HepG2 (cell line): ENCODE data around the gene STN1. TPM values are rescaled to one million over a fixed set of nuclear protein-coding genes. Genes with fewer than 3 reads are reported as not detected.
A peak's percentile ranks its signal among the peaks of the same experiment; 100 is the strongest.

Experiments
- EED ChIP-seq: sonication (generic); formaldehyde crosslinking; IDR thresholded peaks from 2 replicates; pipeline ENCODE4 v1.5.0; 2020; ENCODE audit warnings: mild to moderate bottlenecking, missing genetic modification reagents
- ETV6 ChIP-seq: sonication (generic); formaldehyde crosslinking; conservative IDR thresholded peaks from 2 replicates; pipeline ENCODE4 v1.4.0; 2020; ENCODE audit warnings: missing genetic modification reagents
- HDAC2 ChIP-seq: sonication (generic); formaldehyde crosslinking; IDR thresholded peaks from 2 replicates; pipeline ENCODE4 v1.4.0; 2020; ENCODE audit warnings: missing genetic modification reagents
- HNF4G ChIP-seq, 2 experiments: sonication (generic) in 1 of 2; formaldehyde crosslinking in 1 of 2; IDR thresholded peaks; 2 replicates each; pipeline versions ENCODE4 v1.4.0 to v1.6.1; 2011 to 2020; ENCODE audit warnings: borderline replicate concordance in 2 of 2, low read depth in 2 of 2, mild to moderate bottlenecking in 2 of 2, low read length in 1 of 2, missing genetic modification reagents in 1 of 2, moderate library complexity in 1 of 2
- HOXA9 ChIP-seq: sonication (generic); formaldehyde crosslinking; IDR thresholded peaks from 2 replicates; pipeline ENCODE4 v1.8.1; 2022; ENCODE audit warnings: missing genetic modification reagents, mild to moderate bottlenecking, moderate library complexity, borderline replicate concordance
- HOXD1 ChIP-seq: sonication (generic); formaldehyde crosslinking; IDR thresholded peaks from 2 replicates; pipeline ENCODE4 v1.5.0; 2020; ENCODE audit warnings: missing genetic modification reagents
- PLRG1 ChIP-seq: fragments of 450-650 bp; conservative IDR thresholded peaks from 2 replicates; pipeline ENCODE4 v1.6.1; 2016
- SALL2 ChIP-seq: sonication (generic); formaldehyde crosslinking; IDR thresholded peaks from 2 replicates; pipeline ENCODE4 v1.8.1; 2023; ENCODE audit warnings: mild to moderate bottlenecking, missing genetic modification reagents, inconsistent platforms
- YEATS4 ChIP-seq: sonication (generic); formaldehyde crosslinking; IDR thresholded peaks from 2 replicates; pipeline ENCODE4 v1.4.0; 2020; ENCODE audit warnings: missing genetic modification reagents, borderline replicate concordance
- ZNF253 ChIP-seq: sonication (generic); formaldehyde crosslinking; IDR thresholded peaks from 2 replicates; pipeline ENCODE4 v1.8.0; 2022; ENCODE audit warnings: mild to moderate bottlenecking, missing genetic modification reagents, borderline replicate concordance
- ZNF44 ChIP-seq: sonication (generic); formaldehyde crosslinking; IDR thresholded peaks from 2 replicates; pipeline ENCODE4 v1.5.1; 2020; ENCODE audit warnings: mild to moderate bottlenecking, missing genetic modification reagents
- ZNF788 ChIP-seq: sonication (generic); formaldehyde crosslinking; IDR thresholded peaks from 2 replicates; pipeline ENCODE4 v1.5.0; 2020; ENCODE audit warnings: mild to moderate bottlenecking, missing genetic modification reagents, borderline replicate concordance
- ZSCAN22 ChIP-seq: sonication (generic); formaldehyde crosslinking; IDR thresholded peaks from 2 replicates; pipeline ENCODE4 v1.4.0; 2020; ENCODE audit warnings: mild to moderate bottlenecking, missing genetic modification reagents
- polyA plus RNA-seq, 8 experiments: library from polyadenylated mRNA; depleted of rRNA in 3 of 8; stranded (reverse) in 7 of 8; unstranded in 1 of 8; fragments of >200 nt; fragmentation: Illumina TruSeq in 4 of 8; extraction: Trizol in 4 of 8; gene quantifications; 2 replicates each; pipeline versions ENCODE4 v1.2.1 to v1.2.3, GENCODE V29; 2011 to 2016; ENCODE audit warnings: low read depth in 4 of 8, missing spikeins in 1 of 8, mixed read lengths in 1 of 8; ENCODE audit not compliant: insufficient read depth in 1 of 8
- total RNA-seq, 5 experiments: library from RNA; depleted of rRNA; stranded (reverse); fragments of >200 nt; fragmentation: Illumina TruSeq; extraction: Trizol; gene quantifications; 2 replicates each; pipeline ENCODE4 v1.2.3, GENCODE V29; 2016; ENCODE audit warnings: low read depth in 1 of 5
- TF ChIP-seq, protein P1 (sequence below): sonication (generic); formaldehyde crosslinking; IDR thresholded peaks from 2 replicates; pipeline ENCODE4 v1.4.0; 2020; ENCODE audit warnings: low read depth, mild to moderate bottlenecking, missing genetic modification reagents
- TF ChIP-seq, protein P2 (sequence below): sonication (generic); formaldehyde crosslinking; IDR thresholded peaks from 2 replicates; pipeline ENCODE4 v1.4.0; 2020; ENCODE audit warnings: missing genetic modification reagents
- TF ChIP-seq, protein P3 (sequence below): sonication (generic); formaldehyde crosslinking; IDR thresholded peaks from 2 replicates; pipeline ENCODE4 v1.5.1; 2020; ENCODE audit warnings: missing genetic modification reagents, mild to moderate bottlenecking, borderline replicate concordance

Gene STN1
- total and polyA plus RNA-seq, 2 of the 13 experiments (the other 11 are each of a cell fraction or from before 2014, with no cell fraction given): 17.6 to 22.7 TPM

DNA sequence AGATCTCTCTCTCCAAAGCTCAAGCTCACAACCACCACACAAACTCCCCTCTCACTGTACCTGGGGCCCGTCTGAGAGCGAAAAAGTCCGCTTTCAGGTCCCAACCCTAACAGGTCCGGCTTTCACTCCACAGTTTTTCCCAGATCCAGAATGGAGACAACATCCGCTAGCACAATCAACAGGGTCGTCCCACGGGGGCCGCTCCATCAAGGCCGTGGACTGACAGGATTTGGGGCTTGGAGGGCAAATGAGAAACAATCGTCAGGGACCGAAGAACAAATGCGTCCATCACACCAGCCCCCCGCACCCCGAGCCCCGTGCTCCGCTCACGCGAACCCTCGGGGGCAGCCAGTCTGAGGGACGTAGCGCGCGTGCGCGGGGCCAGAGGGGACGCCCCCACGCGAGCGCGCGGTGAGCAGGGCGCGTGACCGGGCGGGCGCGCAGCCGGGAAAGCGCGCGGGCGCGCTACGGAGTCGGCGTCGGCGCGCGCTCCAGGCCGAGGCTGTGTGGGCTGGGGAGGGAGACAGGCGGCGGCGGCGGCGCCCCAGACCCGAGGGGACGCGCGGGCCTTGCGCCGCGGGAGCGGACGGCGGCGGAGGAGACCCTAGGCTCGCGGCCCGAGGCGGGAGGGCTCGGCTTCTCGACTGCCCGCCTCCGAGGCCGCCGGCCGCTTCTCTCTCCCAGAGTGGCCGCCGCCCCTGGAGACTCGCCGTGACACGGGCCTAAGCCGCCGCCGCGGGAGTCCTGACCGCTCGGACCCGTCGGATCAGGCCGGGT lies 48.9 kb upstream of the STN1 start, which contains the start of gene SLK (continued):
- TF ChIP-seq HNF4G (IDR thresholded peaks at IDR 0.05; ENCODE audit: borderline replicate concordance, low read depth, low read length) (no peak), HNF4G (CRISPR knock-in tag; IDR thresholded peaks at IDR 0.05; ENCODE audit: borderline replicate concordance, low read depth) (0 out of 2 replicates have a peak, but pooled peaks have one; percentile 16), HOXD1 (CRISPR knock-in tag) (no peak), ZNF253 (CRISPR knock-in tag) (0 out of 2 replicates have a peak, but pooled peaks have one; percentile 46), ZNF788 (CRISPR knock-in tag) (peak; percentile 76; the same call in 1 of the 2 replicates), ZSCAN22 (CRISPR knock-in tag) (no peak), ETV6 (CRISPR knock-in tag) (no peak), SALL2 (CRISPR knock-in tag) (peak; percentile 42; the same call in 1 of the 2 replicates), HDAC2 (CRISPR knock-in tag) (0 out of 2 replicates have a peak, but pooled peaks have one; percentile 21), EED (CRISPR knock-in tag) (no peak), HOXA9 (CRISPR knock-in tag) (no peak), PLRG1 (no peak), ZNF44 (no peak), YEATS4 (CRISPR knock-in tag) (peak; percentile 81)
- TF ChIP-seq, protein P1, sequence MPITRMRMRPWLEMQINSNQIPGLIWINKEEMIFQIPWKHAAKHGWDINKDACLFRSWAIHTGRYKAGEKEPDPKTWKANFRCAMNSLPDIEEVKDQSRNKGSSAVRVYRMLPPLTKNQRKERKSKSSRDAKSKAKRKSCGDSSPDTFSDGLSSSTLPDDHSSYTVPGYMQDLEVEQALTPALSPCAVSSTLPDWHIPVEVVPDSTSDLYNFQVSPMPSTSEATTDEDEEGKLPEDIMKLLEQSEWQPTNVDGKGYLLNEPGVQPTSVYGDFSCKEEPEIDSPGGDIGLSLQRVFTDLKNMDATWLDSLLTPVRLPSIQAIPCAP (CRISPR knock-in tag): no peak
- TF ChIP-seq, protein P2, sequence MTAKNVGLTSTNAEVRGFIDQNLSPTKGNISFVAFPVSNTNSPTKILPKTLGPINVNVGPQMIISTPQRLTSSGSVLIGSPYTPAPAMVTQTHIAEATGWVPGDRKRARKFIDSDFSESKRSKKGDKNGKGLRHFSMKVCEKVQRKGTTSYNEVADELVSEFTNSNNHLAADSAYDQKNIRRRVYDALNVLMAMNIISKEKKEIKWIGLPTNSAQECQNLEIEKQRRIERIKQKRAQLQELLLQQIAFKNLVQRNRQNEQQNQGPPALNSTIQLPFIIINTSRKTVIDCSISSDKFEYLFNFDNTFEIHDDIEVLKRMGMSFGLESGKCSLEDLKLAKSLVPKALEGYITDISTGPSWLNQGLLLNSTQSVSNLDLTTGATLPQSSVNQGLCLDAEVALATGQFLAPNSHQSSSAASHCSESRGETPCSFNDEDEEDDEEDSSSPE (CRISPR knock-in tag): 0 out of 2 replicates have a peak, but pooled peaks have one; percentile 28
- TF ChIP-seq, protein P3, sequence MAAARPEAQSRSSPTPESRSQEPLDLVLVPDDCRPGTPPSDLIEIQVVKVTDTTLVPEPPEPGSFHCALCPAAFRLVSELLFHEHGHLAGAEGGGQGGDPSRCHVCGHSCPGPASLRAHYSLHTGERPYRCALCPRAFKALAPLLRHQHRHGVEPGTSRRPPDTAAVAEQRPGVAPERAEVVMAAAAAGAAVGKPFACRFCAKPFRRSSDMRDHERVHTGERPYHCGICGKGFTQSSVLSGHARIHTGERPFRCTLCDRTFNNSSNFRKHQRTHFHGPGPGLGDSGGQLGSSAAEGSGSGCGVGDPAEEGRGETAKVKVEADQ (CRISPR knock-in tag): 0 out of 2 replicates have a peak, but pooled peaks have one; percentile 43
